Measurements from ENCODE around the gene CSH2.
A peak's percentile ranks its signal among the peaks of the same experiment; 100 is the strongest.
"Not testable (repeated sequence)": the region's sequence is repeated elsewhere in the genome, so short reads cannot be mapped to it uniquely, and the experiment has no call there.

CSH2 gene

GRCh38 chr17:63871646-63872365 lies 1.7 kb downstream of the CSH2 start:
- not testable (repeated sequence) for H3K36me3 ChIP-seq (ENCODE audit: control insufficient read depth, low read depth, low read length); H3K27ac ChIP-seq (ENCODE audit: low read length); H3K9ac ChIP-seq (ENCODE audit: low read length); H3K4me1 ChIP-seq (ENCODE audit: control insufficient read depth, low read depth, low read length); H3K9me3 ChIP-seq (ENCODE audit: control insufficient read depth, low read depth, low read length); H3K27me3 ChIP-seq (ENCODE audit: control insufficient read depth, insufficient read depth, low read length); H3K4me3 ChIP-seq (ENCODE audit: low read length)

- not testable (repeated sequence) for H3K9me3 ChIP-seq (ENCODE audit: control insufficient read depth, low read depth, low read length); H3K4me3 ChIP-seq (ENCODE audit: low read length); H3K27me3 ChIP-seq (ENCODE audit: control insufficient read depth, insufficient read depth, low read length); H3K4me1 ChIP-seq (ENCODE audit: control insufficient read depth, low read depth, low read length); H3K36me3 ChIP-seq (ENCODE audit: control insufficient read depth, low read depth, low read length); H3K27ac ChIP-seq (ENCODE audit: low read length); H3K9ac ChIP-seq (ENCODE audit: low read length)
These were observed 3.2 kb downstream of the CSH2 start for GRCh38 chr17:63870292-63870665.

- not testable (repeated sequence) for H3K27ac ChIP-seq (ENCODE audit: low read length)
These were observed 3.8 kb downstream of the CSH2 start for GRCh38 chr17:63869491-63870291.

GRCh38 chr17:63866625-63867024 lies 6.9 kb downstream of the CSH2 start:
- not testable (repeated sequence) for H3K4me3 ChIP-seq (ENCODE audit: low read length); H3K9me3 ChIP-seq (ENCODE audit: control insufficient read depth, low read depth, low read length); H3K27me3 ChIP-seq (ENCODE audit: control insufficient read depth, insufficient read depth, low read length); H3K4me1 ChIP-seq (ENCODE audit: control insufficient read depth, low read depth, low read length); H3K27ac ChIP-seq (ENCODE audit: low read length); H3K36me3 ChIP-seq (ENCODE audit: control insufficient read depth, low read depth, low read length); H3K9ac ChIP-seq (ENCODE audit: low read length)

More at GRCh38 chr17:63869491-63870291, 3.8 kb downstream of the CSH2 start:
- H3K4me1 ChIP-seq (ENCODE audit: control insufficient read depth, low read depth, low read length); H3K27me3 ChIP-seq (ENCODE audit: control insufficient read depth, insufficient read depth, low read length); H3K9ac ChIP-seq (ENCODE audit: low read length); H3K9me3 ChIP-seq (ENCODE audit: control insufficient read depth, low read depth, low read length); H3K4me3 ChIP-seq (ENCODE audit: low read length); H3K36me3 ChIP-seq (ENCODE audit: control insufficient read depth, low read depth, low read length): not testable (repeated sequence)

GRCh38 chr17:63859257-63859656 lies 14.2 kb downstream of the CSH2 start:
- H3K4me3 ChIP-seq (ENCODE audit: low read length) = no peak overlapping the region
- H3K36me3 ChIP-seq (ENCODE audit: control insufficient read depth, low read depth, low read length) = no peaks in the 10 kb centered on the region
- no peak overlapping the region for H3K9ac ChIP-seq (ENCODE audit: low read length)

GRCh38 chr17:63856425-63856824 lies 17.1 kb downstream of the CSH2 start:
- H3K9ac ChIP-seq (ENCODE audit: low read length); H3K9me3 ChIP-seq (ENCODE audit: control insufficient read depth, low read depth, low read length); H3K36me3 ChIP-seq (ENCODE audit: control insufficient read depth, low read depth, low read length); H3K27me3 ChIP-seq (ENCODE audit: control insufficient read depth, insufficient read depth, low read length); H3K4me1 ChIP-seq (ENCODE audit: control insufficient read depth, low read depth, low read length); H3K4me3 ChIP-seq (ENCODE audit: low read length); H3K27ac ChIP-seq (ENCODE audit: low read length): not testable (repeated sequence)

More at GRCh38 chr17:63859257-63859656, 14.2 kb downstream of the CSH2 start:
- Histone ChIP-seq H3K27ac (ENCODE audit: low read length) (no peak overlapping the region), H3K27me3 (ENCODE audit: control insufficient read depth, insufficient read depth, low read length) (no peaks in the 10 kb centered on the region), H3K9me3 (ENCODE audit: control insufficient read depth, low read depth, low read length) (no peaks in the 10 kb centered on the region), H3K4me1 (ENCODE audit: control insufficient read depth, low read depth, low read length) (no peaks in the 10 kb centered on the region)

GRCh38 chr17:63855185-63855584 lies 18.3 kb downstream of the CSH2 start:
- H3K4me3 ChIP-seq (ENCODE audit: low read length) = no peak overlapping the region
- H3K36me3 ChIP-seq (ENCODE audit: control insufficient read depth, low read depth, low read length) = no peaks in the 10 kb centered on the region
- no peak overlapping the region for H3K27ac ChIP-seq (ENCODE audit: low read length)

GRCh38 chr17:63854709-63855108 lies 18.8 kb downstream of the CSH2 start:
- Histone ChIP-seq H3K9me3 (ENCODE audit: control insufficient read depth, low read depth, low read length) (no peaks in the 10 kb centered on the region), H3K36me3 (ENCODE audit: control insufficient read depth, low read depth, low read length) (no peaks in the 10 kb centered on the region), H3K27me3 (ENCODE audit: control insufficient read depth, insufficient read depth, low read length) (peaks cover 5% of the 10 kb centered on the region), H3K9ac (ENCODE audit: low read length) (no peak overlapping the region), H3K4me3 (ENCODE audit: low read length) (no peak overlapping the region), H3K27ac (ENCODE audit: low read length) (no peak overlapping the region), H3K4me1 (ENCODE audit: control insufficient read depth, low read depth, low read length) (no peaks in the 10 kb centered on the region)

More at GRCh38 chr17:63855185-63855584, 18.3 kb downstream of the CSH2 start:
- Histone ChIP-seq H3K9ac (ENCODE audit: low read length) (no peak overlapping the region), H3K9me3 (ENCODE audit: control insufficient read depth, low read depth, low read length) (no peaks in the 10 kb centered on the region), H3K27me3 (ENCODE audit: control insufficient read depth, insufficient read depth, low read length) (peaks cover under 1% of the 10 kb centered on the region), H3K4me1 (ENCODE audit: control insufficient read depth, low read depth, low read length) (no peaks in the 10 kb centered on the region)

GRCh38 chr17:63853260-63853659 lies 20.2 kb downstream of the CSH2 start:
- Histone ChIP-seq H3K9ac (ENCODE audit: low read length) (no peak overlapping the region), H3K36me3 (ENCODE audit: control insufficient read depth, low read depth, low read length) (no peaks in the 10 kb centered on the region), H3K27ac (ENCODE audit: low read length) (no peak overlapping the region), H3K4me1 (ENCODE audit: control insufficient read depth, low read depth, low read length) (no peaks in the 10 kb centered on the region), H3K4me3 (ENCODE audit: low read length) (no peak overlapping the region), H3K27me3 (ENCODE audit: control insufficient read depth, insufficient read depth, low read length) (peaks cover 14% of the 10 kb centered on the region), H3K9me3 (ENCODE audit: control insufficient read depth, low read depth, low read length) (no peaks in the 10 kb centered on the region)

GRCh38 chr17:63850401-63850800 lies 23.1 kb downstream of the CSH2 start:
- Histone ChIP-seq H3K4me1 (ENCODE audit: control insufficient read depth, low read depth, low read length) (no peaks in the 10 kb centered on the region), H3K36me3 (ENCODE audit: control insufficient read depth, low read depth, low read length) (no peaks in the 10 kb centered on the region)

GRCh38 chr17:63848834-63849689 lies 24.4 kb downstream of the CSH2 start:
- H3K4me1 ChIP-seq (ENCODE audit: control insufficient read depth, low read depth, low read length) = no peaks in the 10 kb centered on the region
- H3K9me3 ChIP-seq (ENCODE audit: control insufficient read depth, low read depth, low read length) = no peaks in the 10 kb centered on the region
- no peak overlapping the region for H3K4me3 ChIP-seq (ENCODE audit: low read length)
- peak overlapping the region; percentile 43 for H3K27ac ChIP-seq (ENCODE audit: low read length)
- no peak overlapping the region for H3K9ac ChIP-seq (ENCODE audit: low read length)
- peaks cover 49% of the 10 kb centered on the region for H3K27me3 ChIP-seq (ENCODE audit: control insufficient read depth, insufficient read depth, low read length)
- no peaks in the 10 kb centered on the region for H3K36me3 ChIP-seq (ENCODE audit: control insufficient read depth, low read depth, low read length)

More at GRCh38 chr17:63850401-63850800, 23.1 kb downstream of the CSH2 start:
- Histone ChIP-seq H3K9ac (ENCODE audit: low read length) (no peak overlapping the region), H3K9me3 (ENCODE audit: control insufficient read depth, low read depth, low read length) (no peaks in the 10 kb centered on the region), H3K4me3 (ENCODE audit: low read length) (no peak overlapping the region), H3K27me3 (ENCODE audit: control insufficient read depth, insufficient read depth, low read length) (peaks cover 42% of the 10 kb centered on the region), H3K27ac (ENCODE audit: low read length) (no peak overlapping the region)
